ENCODE measurements around the gene MAN1A2.

The MAN1A2 gene

GRCh38 chr1:117576236-117576635 lies 209.0 kb downstream of the MAN1A2 start:
- DNase-seq (ENCODE audit: low read depth): no peak

GRCh38 chr1:117577191-117577885 lies 210.1 kb downstream of the MAN1A2 start:
- DNase-seq (ENCODE audit: low read depth): no peak

- DNase-seq (ENCODE audit: low read depth): no peak
These were observed 211.2 kb downstream of the MAN1A2 start for GRCh38 chr1:117578466-117578865.
